NCI-H2171 treated with DMSO at 0.1 percent for 48 hours (cell line): ENCODE data around the gene HLA-B.

Experiments used
- DNase-seq: peaks from one replicate; lab custom pipeline; 2025; lab: John Stamatoyannopoulos, UW

HLA-B gene

GRCh38 chr6:31305703-31306219 is 51.2 kb downstream of the HLA-B start:
- DNase-seq: no peak

- no peak for DNase-seq
Observed at GRCh38 chr6:31304683-31305082, 52.3 kb downstream of the HLA-B start.
